ENCODE data around the gene IL9R.
"Not testable (repeated sequence)": the region's sequence is repeated elsewhere in the genome, so short reads cannot be mapped to it uniquely, and the experiment has no call there.

Gene IL9R

DNA sequence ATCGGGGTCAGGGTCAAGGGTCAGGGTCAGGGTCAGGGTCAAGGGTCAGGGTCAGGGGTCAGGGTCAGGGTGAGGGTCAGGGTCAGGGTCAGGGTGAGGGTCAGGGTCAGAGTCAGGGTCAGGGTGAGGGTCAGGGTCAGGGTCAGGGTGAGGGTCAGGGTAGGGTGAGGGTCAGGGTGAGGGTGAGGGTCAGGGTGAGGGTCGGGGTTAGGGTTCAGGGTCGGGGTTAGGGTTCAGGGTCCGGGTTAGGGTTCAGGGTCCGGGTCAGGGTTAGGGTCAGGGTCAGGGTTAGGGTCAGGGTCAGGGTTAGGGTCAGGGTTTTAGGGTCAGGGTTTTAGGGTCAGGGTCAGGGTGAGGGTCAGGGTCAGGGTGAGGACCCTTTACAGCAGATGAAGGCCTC is 22.4 kb downstream of the IL9R start:
- H2AFZ ChIP-seq (ENCODE audit: low read depth, low read length) = not testable (repeated sequence)

DNA sequence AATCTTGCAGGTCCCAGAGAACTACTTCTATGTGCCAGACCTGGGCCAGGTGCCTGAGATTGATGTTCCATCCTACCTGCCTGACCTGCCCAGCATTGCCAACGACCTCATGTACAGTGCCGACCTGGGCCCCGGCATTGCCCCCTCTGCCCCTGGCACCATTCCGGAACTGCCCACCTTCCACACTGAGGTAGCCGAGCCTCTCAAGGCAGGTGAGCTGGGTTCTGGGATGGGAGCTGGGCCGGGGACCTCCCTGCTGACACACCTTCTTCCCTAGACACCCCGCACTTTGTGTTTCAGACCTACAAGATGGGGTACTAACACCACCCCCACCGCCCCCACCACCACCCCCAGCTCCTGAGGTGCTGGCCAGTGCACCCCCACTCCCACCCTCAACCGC is 25.5 kb downstream of the IL9R start:
- H3K4me3 ChIP-seq (ENCODE audit: low read length); H3K9me3 ChIP-seq (ENCODE audit: insufficient read depth, low read length); H3K9ac ChIP-seq (ENCODE audit: low read length); H3K4me2 ChIP-seq (ENCODE audit: low read length); H2AFZ ChIP-seq (ENCODE audit: low read depth, low read length); H3K27ac ChIP-seq (ENCODE audit: low read length); H4K20me1 ChIP-seq (ENCODE audit: insufficient read depth, low read length); H3K4me1 ChIP-seq (ENCODE audit: low read length); H3K79me2 ChIP-seq (ENCODE audit: low read length); H3K27me3 ChIP-seq (ENCODE audit: low read depth, low read length); H3K36me3 ChIP-seq (replicated peaks; ENCODE audit: low read depth, low read length): not testable (repeated sequence)

More for the DNA sequence above, 22.4 kb downstream of the IL9R start:
- not testable (repeated sequence) for H3K36me3 ChIP-seq (replicated peaks; ENCODE audit: low read depth, low read length); H4K20me1 ChIP-seq (ENCODE audit: insufficient read depth, low read length); H3K9me3 ChIP-seq (ENCODE audit: insufficient read depth, low read length); H3K27ac ChIP-seq (ENCODE audit: low read length); H3K9ac ChIP-seq (ENCODE audit: low read length); H3K27me3 ChIP-seq (ENCODE audit: low read depth, low read length); H3K4me3 ChIP-seq (ENCODE audit: low read length); H3K4me2 ChIP-seq (ENCODE audit: low read length); H3K79me2 ChIP-seq (ENCODE audit: low read length); H3K4me1 ChIP-seq (ENCODE audit: low read length)

DNA sequence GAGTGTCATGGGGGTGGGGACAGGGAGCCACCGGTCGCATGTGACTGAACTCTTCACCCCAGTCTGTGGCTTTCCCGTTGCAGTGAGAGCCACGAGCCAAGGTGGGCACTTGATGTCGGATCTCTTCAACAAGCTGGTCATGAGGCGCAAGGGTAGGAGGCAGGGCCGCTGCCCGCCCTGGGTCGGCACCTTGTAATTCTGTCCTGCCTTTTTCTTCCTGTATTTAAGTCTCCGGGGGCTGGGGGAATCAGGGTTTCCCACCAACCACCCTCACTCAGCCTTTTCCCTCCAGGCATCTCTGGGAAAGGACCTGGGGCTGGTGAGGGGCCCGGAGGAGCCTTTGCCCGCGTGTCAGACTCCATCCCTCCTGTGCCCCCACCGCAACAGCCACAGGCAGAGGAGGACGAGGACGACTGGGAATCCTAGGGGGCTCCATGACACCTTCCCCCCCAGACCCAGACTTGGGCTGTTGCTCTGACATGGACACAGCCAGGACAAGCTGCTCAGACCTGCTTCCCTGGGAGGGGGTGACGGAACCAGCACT is 27.5 kb downstream of the IL9R start:
- H3K36me3 ChIP-seq (replicated peaks; ENCODE audit: low read depth, low read length); H3K4me1 ChIP-seq (ENCODE audit: low read length); H3K9me3 ChIP-seq (ENCODE audit: insufficient read depth, low read length); H3K27ac ChIP-seq (ENCODE audit: low read length); H3K4me3 ChIP-seq (ENCODE audit: low read length); H3K9ac ChIP-seq (ENCODE audit: low read length); H4K20me1 ChIP-seq (ENCODE audit: insufficient read depth, low read length); H3K79me2 ChIP-seq (ENCODE audit: low read length); H2AFZ ChIP-seq (ENCODE audit: low read depth, low read length); H3K4me2 ChIP-seq (ENCODE audit: low read length); H3K27me3 ChIP-seq (ENCODE audit: low read depth, low read length): not testable (repeated sequence)

DNA sequence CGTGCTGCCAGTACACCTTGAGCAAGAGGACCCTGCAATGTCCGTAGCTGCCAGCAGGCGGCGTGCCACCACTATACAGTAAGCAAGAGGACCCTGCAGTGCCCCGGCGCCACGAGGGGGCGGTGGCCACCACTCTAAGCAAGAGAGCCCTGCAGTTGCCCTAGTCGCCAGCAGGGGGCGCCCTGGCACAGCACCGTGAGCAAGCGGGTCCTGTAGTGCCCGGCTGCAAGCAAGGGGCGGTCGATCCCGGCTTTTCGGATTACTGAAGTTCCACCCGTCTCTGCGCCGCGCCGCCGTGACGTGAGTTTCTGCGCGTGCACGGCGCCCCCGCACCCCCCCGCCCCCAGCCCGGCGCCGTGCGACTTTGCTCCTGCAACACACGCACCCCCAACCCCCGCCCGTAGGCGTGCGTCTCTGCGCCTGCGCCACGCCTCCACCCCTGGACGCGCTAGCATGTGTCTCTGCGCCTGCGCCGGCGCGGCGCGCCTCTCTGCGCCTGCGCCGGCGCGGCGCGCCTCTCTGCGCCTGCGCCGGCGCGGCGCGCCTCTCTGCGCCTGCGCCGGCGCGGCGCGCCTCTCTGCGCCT is 31.2 kb downstream of the IL9R start:
- not testable (repeated sequence) for H3K27ac ChIP-seq (ENCODE audit: low read length)

DNA sequence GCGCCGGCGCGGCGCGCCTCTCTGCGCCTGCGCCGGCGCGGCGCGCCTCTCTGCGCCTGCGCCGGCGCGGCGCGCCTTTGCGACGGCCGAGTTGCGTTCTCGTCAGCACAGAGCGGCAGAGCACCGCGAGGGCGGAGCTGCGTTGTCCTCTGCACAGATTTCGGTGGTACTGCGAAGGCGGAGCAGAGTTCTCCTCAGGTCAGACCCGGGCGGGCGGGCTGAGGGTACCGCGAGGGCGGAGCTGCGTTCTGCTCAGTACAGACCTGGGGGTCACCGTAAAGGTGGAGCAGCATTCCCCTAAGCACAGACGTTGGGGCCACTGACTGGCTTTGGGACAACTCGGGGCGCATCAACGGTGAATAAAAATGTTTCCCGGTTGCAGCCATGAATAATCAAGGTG is 31.8 kb downstream of the IL9R start:
- H3K27ac ChIP-seq (ENCODE audit: low read length); H4K20me1 ChIP-seq (ENCODE audit: insufficient read depth, low read length); H3K9ac ChIP-seq (ENCODE audit: low read length); H3K4me3 ChIP-seq (ENCODE audit: low read length); H3K4me2 ChIP-seq (ENCODE audit: low read length); H2AFZ ChIP-seq (ENCODE audit: low read depth, low read length); H3K79me2 ChIP-seq (ENCODE audit: low read length); H3K9me3 ChIP-seq (ENCODE audit: insufficient read depth, low read length); H3K4me1 ChIP-seq (ENCODE audit: low read length); H3K27me3 ChIP-seq (ENCODE audit: low read depth, low read length); H3K36me3 ChIP-seq (replicated peaks; ENCODE audit: low read depth, low read length): not testable (repeated sequence)

More for the DNA sequence above, 31.2 kb downstream of the IL9R start:
- H3K4me3 ChIP-seq (ENCODE audit: low read length); H3K27me3 ChIP-seq (ENCODE audit: low read depth, low read length); H3K4me1 ChIP-seq (ENCODE audit: low read length); H3K79me2 ChIP-seq (ENCODE audit: low read length); H2AFZ ChIP-seq (ENCODE audit: low read depth, low read length); H3K4me2 ChIP-seq (ENCODE audit: low read length); H4K20me1 ChIP-seq (ENCODE audit: insufficient read depth, low read length); H3K9ac ChIP-seq (ENCODE audit: low read length); H3K36me3 ChIP-seq (replicated peaks; ENCODE audit: low read depth, low read length); H3K9me3 ChIP-seq (ENCODE audit: insufficient read depth, low read length): not testable (repeated sequence)

DNA sequence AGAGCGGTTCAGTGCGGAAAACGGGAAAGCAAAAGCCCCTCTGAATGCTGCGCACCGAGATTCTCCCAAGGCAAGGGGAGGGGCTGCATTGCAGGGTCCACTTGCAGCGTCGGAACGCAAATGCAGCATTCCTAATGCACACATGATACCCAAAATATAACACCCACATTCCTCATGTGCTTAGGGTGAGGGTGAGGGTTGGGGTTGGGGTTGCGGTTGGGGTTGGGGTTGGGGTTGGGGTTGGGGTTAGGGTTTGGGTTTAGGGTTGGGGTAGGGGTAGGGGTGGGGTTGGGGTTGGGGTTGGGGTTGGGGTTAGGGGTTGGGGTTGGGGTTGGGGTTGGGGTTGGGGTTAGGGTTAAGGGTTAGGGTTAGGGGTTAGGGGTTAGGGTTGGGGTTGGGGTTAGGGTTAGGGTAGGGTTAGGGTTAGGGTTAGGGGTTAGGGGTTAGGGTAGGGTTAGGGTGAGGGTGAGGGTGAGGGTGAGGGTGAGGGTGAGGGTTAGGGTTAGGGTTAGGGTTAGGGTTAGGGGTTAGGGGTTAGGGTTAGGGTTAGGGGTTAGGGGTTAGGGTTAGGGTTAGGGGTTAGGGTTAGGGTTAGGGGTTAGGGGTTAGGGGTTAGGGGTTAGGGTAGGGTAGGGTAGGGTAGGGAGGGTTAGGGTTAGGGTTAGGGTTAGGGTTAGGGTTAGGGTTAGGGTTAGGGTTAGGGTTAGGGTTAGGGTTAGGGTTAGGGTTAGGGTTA is 32.4 kb downstream of the IL9R start:
- not testable (repeated sequence) for H3K27me3 ChIP-seq (ENCODE audit: low read depth, low read length); H3K9ac ChIP-seq (ENCODE audit: low read length); H3K79me2 ChIP-seq (ENCODE audit: low read length); H3K4me1 ChIP-seq (ENCODE audit: low read length); H3K4me2 ChIP-seq (ENCODE audit: low read length); H3K9me3 ChIP-seq (ENCODE audit: insufficient read depth, low read length); H3K27ac ChIP-seq (ENCODE audit: low read length); H4K20me1 ChIP-seq (ENCODE audit: insufficient read depth, low read length); H2AFZ ChIP-seq (ENCODE audit: low read depth, low read length); H3K4me3 ChIP-seq (ENCODE audit: low read length); H3K36me3 ChIP-seq (replicated peaks; ENCODE audit: low read depth, low read length)

DNA sequence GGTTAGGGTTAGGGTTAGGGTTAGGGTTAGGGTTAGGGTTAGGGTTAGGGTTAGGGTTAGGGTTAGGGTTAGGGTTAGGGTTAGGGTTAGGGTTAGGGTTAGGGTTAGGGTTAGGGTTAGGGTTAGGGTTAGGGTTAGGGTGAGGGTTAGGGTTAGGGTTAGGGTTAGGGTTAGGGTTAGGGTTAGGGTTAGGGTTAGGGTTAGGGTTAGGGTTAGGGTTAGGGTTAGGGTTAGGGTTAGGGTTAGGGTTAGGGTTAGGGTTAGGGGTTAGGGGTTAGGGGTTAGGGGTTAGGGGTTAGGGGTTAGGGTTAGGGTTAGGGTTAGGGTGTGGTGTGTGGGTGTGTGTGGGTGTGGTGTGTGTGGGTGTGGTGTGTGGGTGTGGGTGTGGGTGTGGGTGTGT is 33.0 kb downstream of the IL9R start:
- not testable (repeated sequence) for H3K27me3 ChIP-seq (ENCODE audit: low read depth, low read length); H3K79me2 ChIP-seq (ENCODE audit: low read length); H3K4me3 ChIP-seq (ENCODE audit: low read length); H3K27ac ChIP-seq (ENCODE audit: low read length); H4K20me1 ChIP-seq (ENCODE audit: insufficient read depth, low read length); H2AFZ ChIP-seq (ENCODE audit: low read depth, low read length); H3K9me3 ChIP-seq (ENCODE audit: insufficient read depth, low read length); H3K36me3 ChIP-seq (replicated peaks; ENCODE audit: low read depth, low read length); H3K9ac ChIP-seq (ENCODE audit: low read length); H3K4me1 ChIP-seq (ENCODE audit: low read length); H3K4me2 ChIP-seq (ENCODE audit: low read length)

Data from OCI-LY3 (cell line).